Epithelial cell of esophagus (primary cell): ENCODE measurements around the gene FHL1.

Source experiments
- DNase-seq: peaks from one replicate; pipeline ENCODE4 v3.0.0; 2010; ENCODE audit warnings: low read depth
- H3K4me3 ChIP-seq: 2 replicates; pipeline ENCODE4 v1.5.1; 2011; ENCODE audit warnings: mild to moderate bottlenecking, low read length, control low read depth
- TF ChIP-seq, protein P1 (sequence below): IDR thresholded peaks from 2 replicates; pipeline ENCODE4 v1.5.1; 2011; ENCODE audit warnings: low read depth, mild to moderate bottlenecking, low read length, control low read depth, inconsistent platforms; ENCODE audit not compliant: insufficient read depth; ENCODE audit errors: missing control alignments

FHL1 gene

DNA sequence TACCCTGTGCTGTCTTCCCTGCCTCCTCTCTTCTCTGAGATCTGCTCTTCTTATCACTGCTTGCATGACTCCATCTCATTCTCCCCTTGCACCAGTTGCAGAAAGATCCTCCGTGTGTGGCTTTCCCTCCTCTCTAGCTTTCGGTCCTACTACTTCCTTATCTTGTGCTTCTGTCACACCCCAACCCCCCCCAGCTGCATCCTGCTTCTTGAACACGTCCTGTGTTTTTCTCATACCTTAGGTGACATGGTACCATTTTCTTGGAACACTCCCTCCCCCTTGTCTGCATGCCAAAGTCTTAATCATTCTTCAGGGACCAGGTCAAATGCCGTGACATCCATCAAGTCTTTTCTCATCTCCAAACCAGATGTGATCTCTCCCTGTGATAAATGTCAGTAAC, 46.4 kb downstream of the FHL1 start:
- no peak for DNase-seq
- H3K4me3 ChIP-seq, result no peak overlapping the region
- TF ChIP-seq, protein P1, sequence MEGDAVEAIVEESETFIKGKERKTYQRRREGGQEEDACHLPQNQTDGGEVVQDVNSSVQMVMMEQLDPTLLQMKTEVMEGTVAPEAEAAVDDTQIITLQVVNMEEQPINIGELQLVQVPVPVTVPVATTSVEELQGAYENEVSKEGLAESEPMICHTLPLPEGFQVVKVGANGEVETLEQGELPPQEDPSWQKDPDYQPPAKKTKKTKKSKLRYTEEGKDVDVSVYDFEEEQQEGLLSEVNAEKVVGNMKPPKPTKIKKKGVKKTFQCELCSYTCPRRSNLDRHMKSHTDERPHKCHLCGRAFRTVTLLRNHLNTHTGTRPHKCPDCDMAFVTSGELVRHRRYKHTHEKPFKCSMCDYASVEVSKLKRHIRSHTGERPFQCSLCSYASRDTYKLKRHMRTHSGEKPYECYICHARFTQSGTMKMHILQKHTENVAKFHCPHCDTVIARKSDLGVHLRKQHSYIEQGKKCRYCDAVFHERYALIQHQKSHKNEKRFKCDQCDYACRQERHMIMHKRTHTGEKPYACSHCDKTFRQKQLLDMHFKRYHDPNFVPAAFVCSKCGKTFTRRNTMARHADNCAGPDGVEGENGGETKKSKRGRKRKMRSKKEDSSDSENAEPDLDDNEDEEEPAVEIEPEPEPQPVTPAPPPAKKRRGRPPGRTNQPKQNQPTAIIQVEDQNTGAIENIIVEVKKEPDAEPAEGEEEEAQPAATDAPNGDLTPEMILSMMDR, result no peak

- H3K4me3 ChIP-seq, result no peak overlapping the region
- TF ChIP-seq, protein P1, result no peak
- DNase-seq, result no peak
Observed at GRCh38 chrX:136194536-136194935, 47.2 kb downstream of the FHL1 start.

GRCh38 chrX:136195247-136195646, 47.9 kb downstream of the FHL1 start:
- DNase-seq, result no peak
- TF ChIP-seq, protein P1, result no peak
- no peak overlapping the region for H3K4me3 ChIP-seq

DNA sequence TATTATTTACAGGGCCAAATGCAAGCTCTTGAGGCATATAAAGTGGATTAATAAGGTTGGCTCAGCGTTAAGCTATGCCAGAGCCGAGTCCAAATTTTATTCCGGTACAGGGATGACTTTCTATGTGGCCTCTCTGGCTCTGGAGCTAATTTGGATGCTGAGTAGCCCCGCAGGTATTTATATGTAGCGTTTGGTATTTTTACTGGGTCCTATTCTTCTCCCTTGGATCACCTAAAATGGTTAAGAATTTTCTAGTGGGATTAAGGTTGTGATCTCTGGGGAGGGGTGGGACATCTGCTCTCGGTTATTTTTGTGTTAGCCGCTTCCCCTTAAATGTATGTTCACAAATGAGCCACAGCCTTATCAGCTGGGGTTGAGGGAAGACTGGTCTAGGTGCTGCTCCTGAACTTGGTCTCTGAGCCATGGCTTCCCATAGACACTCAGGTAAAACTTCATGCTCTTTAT, 49.4 kb downstream of the FHL1 start:
- H3K4me3 ChIP-seq, result no peak overlapping the region
- TF ChIP-seq, protein P1, result no peak
- no peak for DNase-seq

DNA sequence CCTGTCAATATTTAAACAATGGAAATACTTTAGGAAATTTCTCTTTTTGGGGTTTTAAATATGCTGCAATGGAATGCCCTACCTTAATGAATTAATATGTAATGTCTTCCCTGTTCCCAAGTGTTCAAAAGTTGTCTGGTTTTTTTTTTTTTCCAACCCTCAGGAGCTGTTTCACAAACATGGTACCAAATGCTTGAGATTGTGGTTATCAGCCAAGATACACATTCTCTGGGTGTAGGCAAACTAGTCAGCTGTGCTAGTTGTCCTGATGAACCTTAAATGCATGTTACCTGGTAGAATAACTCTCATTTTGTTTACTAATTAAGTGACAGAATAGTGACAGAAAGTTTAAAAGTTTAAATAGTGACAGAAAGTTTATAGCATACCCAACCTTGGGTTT, 50.7 kb downstream of the FHL1 start:
- TF ChIP-seq, protein P1, result no peak
- DNase-seq, result no peak
- H3K4me3 ChIP-seq, result no peak overlapping the region

DNA sequence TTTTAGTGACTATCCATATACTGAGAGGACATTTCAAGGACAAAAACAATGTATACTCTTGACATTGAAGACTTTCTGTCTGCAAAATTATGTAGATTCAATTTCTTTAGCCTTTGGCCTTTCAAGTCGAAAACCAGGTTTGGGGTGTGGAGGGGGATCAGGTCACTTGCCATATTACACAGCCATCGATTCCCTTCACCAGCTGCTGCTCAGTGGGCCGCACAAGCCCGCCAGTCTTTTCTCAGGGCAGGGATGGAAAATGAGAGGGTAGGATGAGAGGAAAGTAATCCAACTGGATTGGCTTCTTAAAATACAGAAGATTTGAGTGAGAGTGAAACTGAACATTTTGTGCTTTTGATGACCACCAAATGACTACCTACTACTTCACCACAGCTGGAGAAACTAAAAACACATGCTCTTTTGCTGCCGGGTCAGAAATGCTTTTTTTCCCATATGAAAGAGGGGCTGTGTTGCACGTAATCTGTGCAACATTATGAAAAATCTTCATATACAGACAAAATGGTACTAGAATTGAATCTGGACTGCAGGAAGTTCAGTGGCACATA, 51.4 kb downstream of the FHL1 start:
- TF ChIP-seq, protein P1, result no peak
- no peak overlapping the region for H3K4me3 ChIP-seq
- DNase-seq, result no peak

- peak; percentile 76 for DNase-seq
- H3K4me3 ChIP-seq, result no peak overlapping the region
- TF ChIP-seq, protein P1, result peak; percentile 4
Observed at GRCh38 chrX:136199365-136199764, 52.0 kb downstream of the FHL1 start.
